HEK293T (cell line): ENCODE results near the gene RGMB.
"Not testable (repeated sequence)": the region's sequence is repeated elsewhere in the genome, so short reads cannot be mapped to it uniquely, and the experiment has no call there.

ENCODE experiments used
- CTCF ChIA-PET: fragments of 350-600 bp; formaldehyde crosslinking; extraction: SDS; loops from one replicate; lab custom pipeline; 2021; ENCODE audit warnings: antibody characterized with exemption, inconsistent platforms; lab: Yijun Ruan, JAX
- POLR2A ChIA-PET: fragments of 350-600 bp; formaldehyde crosslinking; extraction: SDS; loops from one replicate; lab custom pipeline; 2020; ENCODE audit warnings: antibody characterized with exemption, inconsistent platforms; lab: Yijun Ruan, JAX
- DNase-seq: peaks from one replicate; pipeline ENCODE4 v3.0.0; 2012; ENCODE audit warnings: mixed read lengths; ENCODE audit errors: extremely low spot score
- ARNT ChIP-seq: fragments of 450-650 bp; IDR thresholded peaks from 2 replicates; pipeline ENCODE4 v1.6.1; 2017; ENCODE audit warnings: mild to moderate bottlenecking
- BHLHE40 ChIP-seq: fragments of 450-650 bp; IDR thresholded peaks from 2 replicates; pipeline ENCODE4 v1.6.1; 2016; ENCODE audit warnings: mild to moderate bottlenecking, moderate library complexity, borderline replicate concordance
- CTBP1 ChIP-seq: fragments of 450-650 bp; IDR thresholded peaks from 2 replicates; pipeline ENCODE4 v1.6.1; 2016; ENCODE audit warnings: borderline replicate concordance
- ELF4 ChIP-seq: fragments of 450-650 bp; IDR thresholded peaks from 2 replicates; pipeline ENCODE4 v1.6.1; 2017; ENCODE audit warnings: antibody characterized with exemption
- FOXA1 ChIP-seq: fragments of 450-650 bp; IDR thresholded peaks from 2 replicates; pipeline ENCODE4 v1.6.1; 2016; ENCODE audit warnings: mild to moderate bottlenecking
- FOXK2 ChIP-seq: fragments of 450-650 bp; IDR thresholded peaks from 2 replicates; pipeline ENCODE4 v1.6.1; 2016; ENCODE audit warnings: mild to moderate bottlenecking
- FOXM1 ChIP-seq: fragments of 450-650 bp; IDR thresholded peaks from 2 replicates; pipeline ENCODE4 v1.6.1; 2017; ENCODE audit warnings: mild to moderate bottlenecking, borderline replicate concordance
- HDGF ChIP-seq: fragments of 450-650 bp; IDR thresholded peaks from 2 replicates; pipeline ENCODE4 v1.6.1; 2017; ENCODE audit warnings: antibody characterized with exemption, borderline replicate concordance
- L3MBTL2 ChIP-seq: fragments of 450-650 bp; conservative IDR thresholded peaks from 2 replicates; pipeline ENCODE4 v1.6.1; 2016; ENCODE audit warnings: mild to moderate bottlenecking
- LEF1 ChIP-seq: fragments of 450-650 bp; IDR thresholded peaks from 2 replicates; pipeline ENCODE4 v1.6.1; 2017; ENCODE audit warnings: mild to moderate bottlenecking, borderline replicate concordance
- NFRKB ChIP-seq: fragments of 450-650 bp; IDR thresholded peaks from 2 replicates; pipeline ENCODE4 v1.6.1; 2016; ENCODE audit warnings: mild to moderate bottlenecking, moderate library complexity
- SP1 ChIP-seq: fragments of 450-650 bp; IDR thresholded peaks from 2 replicates; pipeline ENCODE4 v1.6.1; 2017
- SUZ12 ChIP-seq: fragments of 450-650 bp; IDR thresholded peaks from 2 replicates; pipeline ENCODE4 v1.6.1; 2016; ENCODE audit warnings: mild to moderate bottlenecking
- TARDBP ChIP-seq: fragments of 450-650 bp; IDR thresholded peaks from 2 replicates; pipeline ENCODE4 v1.6.1; 2016
- ZNF384 ChIP-seq: fragments of 450-650 bp; IDR thresholded peaks from 2 replicates; pipeline ENCODE4 v1.6.1; 2016
- TF ChIP-seq, protein P1 (sequence below): fragments of 450-650 bp; IDR thresholded peaks from 2 replicates; pipeline ENCODE4 v1.6.1; 2016

The RGMB gene

DNA sequence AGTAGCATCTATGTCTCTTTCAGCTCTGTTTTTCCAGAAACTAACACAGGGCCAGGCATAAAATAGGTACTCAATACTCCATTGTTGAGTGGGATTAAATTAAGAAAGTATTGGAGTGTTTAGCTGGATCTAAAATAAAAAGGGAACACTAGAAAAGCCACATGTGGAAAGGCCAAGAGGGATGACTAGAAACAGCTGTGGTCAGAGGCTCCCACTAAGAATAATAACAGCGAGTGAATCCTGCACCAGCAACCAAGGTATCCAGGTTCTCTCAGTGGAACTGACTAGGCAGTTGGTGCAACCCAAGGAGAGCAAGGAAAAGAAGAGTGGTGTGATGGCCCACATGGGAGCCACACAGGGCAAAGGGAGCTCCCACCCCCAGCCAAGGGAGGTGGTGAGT is 31.5 kb upstream of the RGMB start:
- DNase-seq, result no peak
- ChIA-PET POLR2A (no interaction called here), CTCF (interaction anchor here (1.5 kb wide), 1 partner anchor 28 kb away, joined by 3 read pairs; no protein-coding TSS in a partner anchor)
- TF ChIP-seq SUZ12 (no peak), FOXK2 (no peak), L3MBTL2 (no peak)

GRCh38 chr5:98742396-98743073 is 30.9 kb upstream of the RGMB start:
- ChIA-PET CTCF (interaction anchor here (1.5 kb wide), 1 partner anchor 27 kb away, joined by 3 read pairs; no protein-coding TSS in a partner anchor), POLR2A (no interaction called here)
- DNase-seq, result no peak
- no peak for TF ChIP-seq ELF4
- TF ChIP-seq FOXA1, result no peak
- no peak for TF ChIP-seq HDGF
- no peak for TF ChIP-seq FOXM1

DNA sequence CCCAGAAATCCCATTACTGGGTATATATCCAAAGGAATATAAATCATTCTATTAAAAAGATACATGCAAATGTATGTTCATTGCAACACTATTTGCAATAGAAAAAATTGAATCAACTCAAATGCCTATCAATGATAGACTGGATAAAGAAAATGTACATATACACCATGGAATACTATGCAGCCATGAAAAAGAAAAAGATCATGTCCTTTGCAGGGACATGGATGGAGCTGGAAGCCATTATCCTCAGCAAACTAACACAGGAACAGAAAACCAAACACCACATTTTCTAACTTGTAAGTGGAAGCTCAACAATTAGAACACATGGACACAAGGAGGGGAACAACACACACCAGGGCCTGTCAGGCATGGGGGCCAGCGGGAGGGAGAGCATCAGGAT is 25.2 kb upstream of the RGMB start:
- DNase-seq, POLR2A ChIA-PET, CTCF ChIA-PET: not testable (repeated sequence)

- ChIA-PET POLR2A (no interaction called here), CTCF (interaction anchor here (1.0 kb wide), 1 partner anchor 19 kb away, joined by 3 read pairs; no protein-coding TSS in a partner anchor)
- no peak for DNase-seq
- no peak for TF ChIP-seq LEF1
- TF ChIP-seq CTBP1, result no peak
- no peak for TF ChIP-seq FOXM1
- TF ChIP-seq BHLHE40, result no peak
- TF ChIP-seq TARDBP, result no peak
- TF ChIP-seq ELF4, result no peak
- TF ChIP-seq ARNT, result no peak
- TF ChIP-seq FOXA1, result no peak
- no peak for TF ChIP-seq ZNF384
- TF ChIP-seq SUZ12, result no peak
- TF ChIP-seq, protein P1, sequence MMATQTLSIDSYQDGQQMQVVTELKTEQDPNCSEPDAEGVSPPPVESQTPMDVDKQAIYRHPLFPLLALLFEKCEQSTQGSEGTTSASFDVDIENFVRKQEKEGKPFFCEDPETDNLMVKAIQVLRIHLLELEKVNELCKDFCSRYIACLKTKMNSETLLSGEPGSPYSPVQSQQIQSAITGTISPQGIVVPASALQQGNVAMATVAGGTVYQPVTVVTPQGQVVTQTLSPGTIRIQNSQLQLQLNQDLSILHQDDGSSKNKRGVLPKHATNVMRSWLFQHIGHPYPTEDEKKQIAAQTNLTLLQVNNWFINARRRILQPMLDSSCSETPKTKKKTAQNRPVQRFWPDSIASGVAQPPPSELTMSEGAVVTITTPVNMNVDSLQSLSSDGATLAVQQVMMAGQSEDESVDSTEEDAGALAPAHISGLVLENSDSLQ, result no peak
- TF ChIP-seq NFRKB, result no peak
- no peak for TF ChIP-seq HDGF
- no peak for TF ChIP-seq FOXK2
- no peak for TF ChIP-seq SP1
Observed at GRCh38 chr5:98749046-98749445, 24.4 kb upstream of the RGMB start.

DNA sequence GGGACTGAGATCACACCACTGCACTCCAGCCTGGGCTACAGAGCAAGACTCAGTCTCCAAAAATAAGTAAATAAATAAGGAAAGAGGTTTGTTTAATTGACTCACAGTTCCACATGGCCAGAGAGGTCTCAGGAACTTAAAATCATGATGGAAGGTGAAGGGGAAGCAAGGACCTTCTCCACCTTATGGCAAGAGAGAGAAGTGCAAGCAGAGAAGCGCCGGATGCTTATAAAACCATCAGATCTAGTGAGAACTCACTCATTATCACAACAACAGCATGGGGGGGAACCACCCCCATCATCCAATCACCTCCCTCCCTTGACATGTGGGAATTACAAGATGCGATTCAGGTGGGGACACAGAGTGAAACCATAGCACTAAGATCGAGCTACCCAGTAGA is 22.8 kb upstream of the RGMB start:
- TF ChIP-seq ELF4 (no peak), LEF1 (no peak), FOXA1 (no peak), NFRKB (no peak), SUZ12 (no peak), FOXK2 (no peak), HDGF (no peak), CTBP1 (no peak), L3MBTL2 (no peak), ARNT (no peak), BHLHE40 (no peak), ZNF384 (no peak), SP1 (no peak), FOXM1 (no peak), TARDBP (no peak)
- TF ChIP-seq, protein P1, result no peak
- DNase-seq, result no peak
- ChIA-PET POLR2A (no interaction called here), CTCF (interaction anchor here (1.1 kb wide), 1 partner anchor 18 kb away, joined by 3 read pairs; no protein-coding TSS in a partner anchor)

DNA sequence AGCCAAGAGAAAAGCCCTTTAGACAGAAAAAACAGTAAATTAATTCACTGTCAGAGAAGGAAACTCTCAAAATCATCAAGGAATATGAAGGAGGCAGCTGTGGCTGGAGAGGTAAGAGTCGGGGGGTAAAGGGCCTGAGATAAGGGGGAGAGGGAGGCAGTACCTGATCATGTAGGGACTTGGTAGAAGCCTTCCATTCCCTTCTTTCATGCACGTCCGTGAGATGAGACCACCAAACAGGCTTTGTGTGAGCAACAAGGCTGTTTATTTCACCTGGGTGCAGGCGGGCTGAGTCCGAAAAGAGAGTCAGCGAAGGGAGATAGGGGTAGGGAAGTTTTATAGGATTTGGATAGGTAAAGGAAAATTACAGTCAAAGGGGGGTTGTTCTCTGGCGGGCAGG is 21.1 kb upstream of the RGMB start:
- CTCF ChIA-PET, POLR2A ChIA-PET, DNase-seq: not testable (repeated sequence)

GRCh38 chr5:98752801-98753200 is 20.7 kb upstream of the RGMB start:
- POLR2A ChIA-PET, CTCF ChIA-PET, DNase-seq: not testable (repeated sequence)

GRCh38 chr5:98753507-98753906 is 20.0 kb upstream of the RGMB start:
- no peak for DNase-seq
- TF ChIP-seq CTBP1 (no peak), TARDBP (no peak), ELF4 (no peak), FOXA1 (no peak), BHLHE40 (no peak), L3MBTL2 (no peak), FOXK2 (no peak), LEF1 (no peak), SP1 (no peak), SUZ12 (no peak), ARNT (no peak), NFRKB (no peak), FOXM1 (no peak), HDGF (no peak), ZNF384 (no peak)
- TF ChIP-seq, protein P1, result no peak
- POLR2A ChIA-PET, result no interaction called here
- CTCF ChIA-PET, result no interaction called here
